ENCODE data around the gene KBTBD7.

Gene KBTBD7, protein sequence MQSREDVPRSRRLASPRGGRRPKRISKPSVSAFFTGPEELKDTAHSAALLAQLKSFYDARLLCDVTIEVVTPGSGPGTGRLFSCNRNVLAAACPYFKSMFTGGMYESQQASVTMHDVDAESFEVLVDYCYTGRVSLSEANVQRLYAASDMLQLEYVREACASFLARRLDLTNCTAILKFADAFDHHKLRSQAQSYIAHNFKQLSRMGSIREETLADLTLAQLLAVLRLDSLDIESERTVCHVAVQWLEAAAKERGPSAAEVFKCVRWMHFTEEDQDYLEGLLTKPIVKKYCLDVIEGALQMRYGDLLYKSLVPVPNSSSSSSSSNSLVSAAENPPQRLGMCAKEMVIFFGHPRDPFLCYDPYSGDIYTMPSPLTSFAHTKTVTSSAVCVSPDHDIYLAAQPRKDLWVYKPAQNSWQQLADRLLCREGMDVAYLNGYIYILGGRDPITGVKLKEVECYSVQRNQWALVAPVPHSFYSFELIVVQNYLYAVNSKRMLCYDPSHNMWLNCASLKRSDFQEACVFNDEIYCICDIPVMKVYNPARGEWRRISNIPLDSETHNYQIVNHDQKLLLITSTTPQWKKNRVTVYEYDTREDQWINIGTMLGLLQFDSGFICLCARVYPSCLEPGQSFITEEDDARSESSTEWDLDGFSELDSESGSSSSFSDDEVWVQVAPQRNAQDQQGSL

DNA sequence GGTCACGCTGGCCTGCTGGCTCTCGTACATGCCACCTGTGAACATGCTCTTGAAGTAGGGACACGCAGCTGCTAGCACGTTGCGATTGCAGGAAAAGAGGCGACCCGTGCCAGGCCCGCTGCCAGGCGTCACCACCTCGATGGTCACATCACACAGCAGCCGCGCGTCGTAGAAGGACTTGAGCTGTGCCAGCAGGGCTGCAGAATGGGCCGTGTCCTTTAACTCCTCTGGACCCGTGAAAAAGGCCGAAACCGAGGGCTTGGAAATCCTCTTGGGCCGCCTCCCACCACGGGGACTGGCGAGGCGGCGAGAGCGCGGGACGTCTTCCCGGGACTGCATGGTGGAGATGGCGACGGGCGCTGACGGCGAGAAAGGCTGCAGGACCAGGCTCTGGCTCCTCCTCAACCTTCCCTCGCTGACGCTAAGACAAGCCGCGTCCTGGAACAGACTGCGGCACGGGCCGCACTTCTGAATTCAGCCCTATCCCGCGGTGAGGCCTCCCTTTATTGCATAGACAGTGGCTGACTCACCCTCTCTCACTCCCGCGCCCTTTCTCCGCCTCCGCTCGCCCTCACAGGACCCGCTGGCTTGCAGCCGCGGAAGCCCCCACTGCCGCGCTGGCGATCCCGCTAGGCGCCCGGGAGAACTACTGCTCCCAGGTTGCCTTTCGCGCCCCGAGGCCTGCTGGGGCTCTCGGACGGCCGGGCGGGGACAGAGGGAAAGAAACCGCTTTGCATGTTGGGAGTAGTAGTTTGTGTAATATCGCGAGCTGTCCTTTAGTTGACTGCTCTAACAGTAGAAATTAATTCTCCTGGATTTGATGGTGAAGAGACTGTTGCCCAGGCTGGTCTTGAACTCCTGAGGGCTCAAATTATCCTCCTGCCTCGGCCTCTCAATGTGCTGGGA lies at the start of gene KBTBD7:
TSS of gene KBTBD7 (minus strand) at position 651 of the 906 bp plus-strand sequence. CDS start at position 339, 312 bp downstream.
- peak; percentile 92 for DNase-seq (ENCODE audit: low spot score)

DNA sequence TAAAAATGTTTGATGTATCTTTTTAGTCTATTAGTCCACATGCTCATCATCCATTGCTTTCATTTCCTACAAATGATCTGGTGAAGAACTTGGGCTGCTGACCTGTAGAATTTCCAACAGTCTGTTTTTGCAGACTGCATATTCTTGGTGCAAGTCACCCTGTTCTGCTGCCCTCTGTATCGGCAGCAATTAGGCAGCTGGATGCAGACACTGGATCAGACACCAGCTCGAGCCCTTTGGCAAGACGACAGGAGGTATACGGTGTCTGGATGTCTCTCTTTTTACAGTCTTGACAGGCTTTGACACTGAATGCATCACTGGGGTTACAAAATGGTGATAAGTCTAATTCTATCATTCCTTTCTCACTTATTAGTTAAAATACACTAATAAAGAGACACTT lies 47.3 kb upstream of the KBTBD7 start:
- no peak for DNase-seq (ENCODE audit: low spot score)

- no peak for DNase-seq (ENCODE audit: low spot score)
Observed at GRCh38 chr13:41236369-41236768, 42.0 kb upstream of the KBTBD7 start.

DNA sequence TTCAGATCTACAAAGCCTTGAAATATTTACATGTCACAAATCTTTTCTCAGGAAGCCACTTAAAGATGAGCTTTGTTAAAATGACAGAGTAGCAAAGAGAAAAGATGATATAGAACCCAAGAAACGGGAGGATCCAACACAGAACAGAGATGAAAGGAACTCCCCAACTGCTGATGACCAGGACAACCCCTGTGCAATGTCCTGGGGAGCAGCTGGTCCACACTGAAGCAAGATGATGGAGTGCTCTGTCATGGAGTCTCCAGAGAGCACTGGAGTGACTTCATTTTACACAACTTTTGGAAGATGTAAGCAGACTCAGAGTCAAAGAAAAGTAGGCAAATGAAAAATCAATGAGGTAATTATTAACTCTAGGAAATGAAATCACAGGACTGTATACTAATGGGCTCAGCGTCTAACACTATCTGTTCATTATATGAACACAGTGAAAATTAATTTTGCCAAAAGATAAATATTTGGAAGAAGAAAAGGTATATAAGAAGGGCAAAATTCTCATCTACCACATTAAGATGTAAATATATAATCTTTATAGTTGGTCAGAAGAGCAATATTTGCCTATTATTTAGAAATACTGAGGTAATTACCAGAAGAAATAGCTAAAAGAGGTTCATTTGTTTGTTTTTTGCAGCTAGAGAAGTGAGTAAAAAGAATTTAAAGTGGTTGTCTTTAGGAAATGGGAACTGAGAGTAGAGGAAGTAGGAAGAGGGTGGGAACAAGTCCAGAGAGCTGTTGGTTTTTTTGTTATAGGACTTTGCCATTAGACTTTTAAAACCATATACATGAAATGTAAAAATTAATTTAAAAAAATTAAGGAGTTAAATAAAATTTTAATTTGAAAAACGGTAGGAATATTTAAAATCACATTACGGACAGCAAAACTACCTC lies 38.5 kb upstream of the KBTBD7 start:
- no peak for DNase-seq (ENCODE audit: low spot score)

DNA sequence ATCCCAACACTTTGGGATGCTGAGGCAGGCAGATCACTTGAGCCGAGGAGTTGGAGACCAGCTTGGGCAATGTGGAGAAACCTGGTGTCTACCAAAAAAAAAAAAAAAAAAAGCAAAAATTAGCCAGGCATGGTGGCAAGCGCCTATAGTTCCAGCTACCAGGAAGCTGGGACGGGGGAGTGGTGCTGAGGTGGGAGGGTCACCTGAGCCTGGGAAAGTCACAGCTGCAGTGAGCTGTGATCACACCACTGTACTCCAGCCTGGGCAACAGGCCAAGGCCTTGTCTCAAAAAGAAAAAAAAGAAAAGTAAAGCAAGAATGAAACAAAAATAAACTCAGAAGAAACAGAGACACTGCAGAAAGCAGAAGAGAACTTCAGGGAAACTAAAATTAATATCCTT lies 37.4 kb upstream of the KBTBD7 start:
- no peak for DNase-seq (ENCODE audit: low spot score)

GRCh38 chr13:41231025-41231677 lies 36.8 kb upstream of the KBTBD7 start:
- no peak for DNase-seq (ENCODE audit: low spot score)

- DNase-seq (ENCODE audit: low spot score): no peak
Observed at GRCh38 chr13:41229356-41229755, 35.0 kb upstream of the KBTBD7 start.

GRCh38 chr13:41224113-41225110 lies 30.0 kb upstream of the KBTBD7 start:
- DNase-seq (ENCODE audit: low spot score): peak; percentile 68

DNA sequence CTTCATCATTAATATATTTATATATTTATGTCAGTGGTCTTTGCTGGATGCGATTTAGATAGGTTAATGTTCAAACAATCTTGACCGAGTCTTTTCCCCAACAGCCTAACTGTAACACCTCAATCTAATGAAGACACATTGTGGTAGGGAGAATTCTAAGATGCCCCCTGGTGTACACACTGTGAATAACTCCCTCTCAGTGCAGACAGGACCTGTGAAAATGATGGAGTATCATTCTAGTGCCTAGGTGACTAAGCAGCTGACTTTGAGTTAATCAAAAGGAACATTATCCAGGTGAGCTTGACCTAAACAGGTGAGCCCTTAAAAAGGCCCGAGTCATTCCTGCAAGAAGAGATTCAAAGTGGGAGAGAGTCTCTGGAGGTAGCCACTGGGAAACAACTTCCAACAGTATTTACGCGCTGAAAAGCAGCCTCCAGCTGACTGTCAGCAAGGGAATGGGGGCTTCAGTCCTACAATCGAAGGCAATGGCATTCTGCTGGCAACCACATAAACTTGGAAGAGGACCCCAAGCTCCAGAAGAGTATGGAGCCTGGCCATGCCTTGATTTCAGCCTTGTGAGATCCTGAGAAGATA lies 28.0 kb upstream of the KBTBD7 start:
- peak; percentile 35 for DNase-seq (ENCODE audit: low spot score)

- DNase-seq (ENCODE audit: low spot score): no peak
Observed at GRCh38 chr13:41220401-41220800, 26.0 kb upstream of the KBTBD7 start.

DNA sequence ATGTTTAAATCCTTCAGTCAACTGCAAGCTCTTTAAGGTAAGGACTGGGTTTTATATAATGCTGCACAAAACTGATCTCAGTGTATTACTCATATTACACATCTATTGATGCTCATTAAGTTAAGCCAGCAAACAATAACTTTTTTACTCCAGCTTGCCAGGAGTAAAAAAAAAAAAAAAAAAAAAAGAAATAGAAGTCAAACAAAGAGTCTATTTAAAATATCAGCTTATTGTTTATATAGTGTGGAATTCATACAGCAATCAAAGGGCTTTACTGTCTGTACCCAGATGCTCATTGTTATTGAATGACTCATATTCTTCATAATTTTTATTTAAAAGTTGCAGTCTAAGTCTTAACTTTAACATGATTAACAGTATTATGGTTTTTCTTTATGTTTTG lies 21.8 kb upstream of the KBTBD7 start:
- DNase-seq (ENCODE audit: low spot score): peak; percentile 6

GRCh38 chr13:41213919-41214318 lies 19.6 kb upstream of the KBTBD7 start:
- no peak for DNase-seq (ENCODE audit: low spot score)

- no peak for DNase-seq (ENCODE audit: low spot score)
Observed at GRCh38 chr13:41213316-41213715, 18.9 kb upstream of the KBTBD7 start.

GRCh38 chr13:41212881-41213280 lies 18.5 kb upstream of the KBTBD7 start:
- DNase-seq (ENCODE audit: low spot score): no peak

DNA sequence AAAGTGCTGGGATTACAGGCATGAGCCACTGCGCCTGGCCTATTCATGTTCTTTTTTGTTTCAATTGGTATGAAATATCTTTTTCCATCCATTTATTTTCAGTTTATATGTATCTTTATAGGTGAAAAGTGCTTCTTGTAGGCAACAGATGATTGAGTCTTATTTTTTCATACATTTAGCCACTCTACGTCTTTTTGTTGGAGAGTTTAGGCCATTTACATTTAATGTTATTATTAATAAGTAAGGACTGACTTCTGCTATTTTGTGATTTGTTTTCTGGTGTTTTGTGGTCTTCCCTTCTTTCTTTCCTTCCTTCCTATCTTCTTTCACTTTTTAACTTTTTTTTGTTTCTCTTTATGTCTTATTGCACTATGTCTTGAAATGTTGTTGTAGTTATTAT lies 16.7 kb upstream of the KBTBD7 start:
- DNase-seq (ENCODE audit: low spot score): no peak

DNA sequence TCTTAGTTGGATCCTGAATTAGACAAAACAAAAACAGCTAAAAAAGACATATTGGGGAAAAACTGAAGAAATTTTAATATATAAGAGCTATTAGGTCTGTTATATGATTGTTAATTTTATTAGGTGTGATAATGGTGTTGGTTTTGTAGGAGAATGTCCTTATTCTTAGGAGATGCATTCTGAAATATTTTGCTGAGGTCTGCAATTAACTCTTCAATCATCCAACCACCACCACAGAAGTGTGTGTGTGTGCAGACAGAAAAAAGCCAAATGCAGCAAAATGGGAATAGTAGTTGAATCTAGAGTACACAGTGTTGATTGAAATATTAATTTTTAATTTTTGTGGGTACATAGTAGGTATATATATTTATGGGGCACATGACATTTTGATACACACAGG lies 12.1 kb upstream of the KBTBD7 start:
- DNase-seq (ENCODE audit: low spot score): no peak

DNA sequence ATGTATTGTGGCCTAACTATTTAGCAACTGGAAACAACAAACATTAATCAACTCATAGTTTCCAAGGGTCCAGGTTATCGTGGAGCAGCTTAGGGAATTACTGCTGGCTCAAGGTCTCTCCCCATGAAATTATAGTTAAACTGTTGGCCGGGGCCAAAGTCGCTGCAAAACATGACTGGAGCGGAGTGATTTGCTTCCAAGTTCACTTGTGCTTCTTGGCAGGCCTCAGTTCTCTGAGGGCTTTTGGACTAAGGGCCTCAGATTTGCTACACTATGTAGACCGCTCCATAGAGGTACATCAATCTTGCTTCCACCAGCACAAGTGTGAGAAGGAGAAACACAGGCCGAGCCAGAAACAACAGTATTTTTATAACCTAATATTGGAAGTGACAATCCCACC lies 9.4 kb upstream of the KBTBD7 start:
- no peak for DNase-seq (ENCODE audit: low spot score)

DNA sequence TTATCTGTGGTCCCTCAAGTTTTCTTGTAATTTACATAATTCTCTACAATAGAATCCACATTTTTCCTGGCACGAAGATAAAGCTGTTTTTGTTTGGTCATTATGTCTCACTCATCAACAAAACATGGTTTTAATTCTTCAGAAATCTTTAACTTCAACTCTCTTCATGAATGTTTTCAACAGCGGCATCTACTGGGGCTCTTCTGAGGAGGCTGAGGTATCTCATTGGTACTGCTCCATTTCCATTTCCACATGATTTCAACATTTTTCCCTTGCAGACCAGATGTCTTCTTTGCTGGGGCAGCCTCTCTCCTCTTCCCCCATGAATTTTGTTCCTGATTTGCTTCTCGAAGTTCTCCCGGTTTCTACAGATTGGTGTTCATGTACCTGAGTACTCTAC lies 5.8 kb upstream of the KBTBD7 start:
- DNase-seq (ENCODE audit: low spot score): no peak

DNA sequence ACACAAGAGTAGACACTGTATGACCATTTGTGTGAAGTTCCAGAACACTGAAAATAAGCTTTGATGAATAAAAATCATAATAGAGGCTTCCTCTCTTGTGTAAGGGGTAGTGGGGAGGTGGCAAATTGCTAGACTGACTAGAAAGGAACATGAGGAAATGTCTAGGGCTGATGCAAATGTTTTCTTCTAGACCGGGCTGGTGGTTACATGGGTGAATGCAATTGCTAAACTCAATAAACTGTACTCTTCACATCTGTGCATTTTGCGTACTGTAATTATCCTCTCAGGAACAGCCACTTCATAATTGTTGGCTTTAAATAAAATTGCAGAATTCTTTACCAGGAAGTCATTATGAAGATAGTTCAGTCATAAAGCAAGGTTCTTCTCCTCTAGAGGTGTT lies 5.2 kb upstream of the KBTBD7 start:
- no peak for DNase-seq (ENCODE audit: low spot score)

Measured in AG08396 (cell line).